Lung microvascular endothelial cell (primary cell): ENCODE results near the gene FAT3. TPM values are rescaled to one million over a fixed set of nuclear protein-coding genes. Genes with fewer than 3 reads are reported as not detected.

Source experiments
- DNase-seq, 2 donors: peaks; one replicate each; pipeline versions ENCODE4 v3.0.0 to v3.0.0-alpha.2; 2010; ENCODE audit warnings: low read depth in 2 of 2
- total RNA-seq: library from RNA; depleted of rRNA; stranded (reverse); fragments of >200 nt; gene quantifications from 2 replicates; pipeline ENCODE4 v1.2.1, GENCODE V29; 2014

FAT3 gene
- total RNA-seq, 1 donor from 2014 or later = under 0.01 TPM

DNA sequence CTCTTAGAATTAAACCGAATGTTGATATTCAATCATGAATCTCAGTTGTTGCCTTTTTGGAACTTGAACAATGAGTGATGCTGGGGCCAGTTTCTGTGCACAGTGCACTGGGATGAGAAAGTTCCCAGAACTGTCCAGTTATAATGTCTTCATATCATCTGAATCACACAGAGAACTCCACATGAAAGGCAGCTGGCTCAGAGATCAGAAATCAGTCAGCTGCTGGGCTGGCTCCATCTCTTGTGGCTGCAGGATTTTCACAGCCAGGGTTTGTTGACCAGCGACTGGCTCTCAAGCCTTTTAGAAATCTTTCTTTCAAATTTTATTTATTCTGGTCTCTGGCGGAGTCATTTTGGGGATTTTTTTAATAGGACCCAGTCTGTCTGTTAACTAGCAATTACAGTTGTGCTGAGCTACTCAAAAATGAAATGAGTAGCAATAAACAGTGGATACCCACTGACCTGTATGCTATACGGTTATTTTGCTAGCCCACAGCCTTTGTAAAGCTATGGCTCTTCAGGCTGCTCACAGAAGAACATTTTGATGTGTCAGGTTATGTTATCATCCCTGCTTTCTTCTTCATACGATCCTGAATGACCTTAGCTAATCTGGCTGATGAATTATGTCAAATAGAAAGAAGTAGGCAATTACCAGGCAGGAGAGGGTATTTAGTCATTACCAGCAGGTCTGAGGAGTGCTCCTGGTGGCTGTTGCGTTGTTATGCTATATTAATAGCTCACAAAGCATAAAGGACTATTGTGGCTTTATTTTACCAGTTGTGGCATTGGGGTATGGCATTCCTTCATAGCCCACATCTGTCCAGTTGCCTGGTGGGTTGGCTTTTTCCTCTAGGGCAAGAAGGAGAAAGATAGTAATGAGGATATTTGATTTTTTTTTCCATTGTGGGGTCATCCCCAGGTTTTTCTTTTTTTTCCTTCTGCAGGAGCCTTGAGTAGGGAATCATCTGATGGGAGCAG lies 3.6 kb downstream of the FAT3 start:
- DNase-seq = no peak

- DNase-seq = no peak
Observed at GRCh38 chr11:92236856-92237255, 12.2 kb downstream of the FAT3 start.

GRCh38 chr11:92240916-92241315 lies 16.3 kb downstream of the FAT3 start:
- DNase-seq = no peak

- DNase-seq = no peak
Observed at GRCh38 chr11:92245700-92246271, 21.2 kb downstream of the FAT3 start.

DNA sequence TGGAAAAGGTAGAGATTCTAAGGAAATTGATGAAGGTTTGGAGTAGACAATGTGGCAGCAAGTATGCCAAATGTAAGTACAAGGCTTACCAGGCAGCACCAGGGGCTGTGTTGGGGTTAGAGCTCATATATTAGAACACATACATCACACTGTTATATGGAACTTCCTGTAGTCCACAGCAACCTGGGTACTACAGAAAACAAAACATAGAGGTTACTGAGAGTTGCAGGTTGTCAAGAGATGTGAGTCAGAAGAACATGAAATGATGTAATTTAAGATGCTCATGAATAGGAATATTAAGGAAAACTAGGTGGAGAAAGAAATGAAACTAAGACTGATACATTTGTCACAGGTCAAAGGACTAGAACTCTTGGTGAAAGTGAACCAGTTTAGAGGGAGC lies 22.0 kb downstream of the FAT3 start:
- DNase-seq = no peak

GRCh38 chr11:92249156-92249753 lies 24.6 kb downstream of the FAT3 start:
- no peak for DNase-seq

DNA sequence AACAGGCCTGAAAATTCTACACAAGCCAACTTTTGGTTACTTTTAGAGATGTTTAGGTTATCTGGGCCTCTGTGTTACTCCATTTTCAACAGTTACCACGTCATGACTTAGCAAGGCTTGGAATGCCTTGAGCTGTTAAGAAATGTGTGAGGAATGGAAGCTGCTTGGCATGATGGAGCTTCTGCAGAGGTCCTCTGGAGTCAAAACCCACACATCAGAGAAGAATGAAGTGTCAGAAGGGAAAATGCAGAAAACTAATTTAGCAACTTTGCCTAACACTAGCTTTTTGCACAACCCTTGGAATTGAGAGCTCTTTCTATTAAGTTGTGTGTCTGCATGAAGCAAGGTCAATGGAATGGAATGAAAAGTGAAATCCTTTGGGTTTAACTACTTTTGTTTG lies 27.4 kb downstream of the FAT3 start:
- no peak for DNase-seq

DNA sequence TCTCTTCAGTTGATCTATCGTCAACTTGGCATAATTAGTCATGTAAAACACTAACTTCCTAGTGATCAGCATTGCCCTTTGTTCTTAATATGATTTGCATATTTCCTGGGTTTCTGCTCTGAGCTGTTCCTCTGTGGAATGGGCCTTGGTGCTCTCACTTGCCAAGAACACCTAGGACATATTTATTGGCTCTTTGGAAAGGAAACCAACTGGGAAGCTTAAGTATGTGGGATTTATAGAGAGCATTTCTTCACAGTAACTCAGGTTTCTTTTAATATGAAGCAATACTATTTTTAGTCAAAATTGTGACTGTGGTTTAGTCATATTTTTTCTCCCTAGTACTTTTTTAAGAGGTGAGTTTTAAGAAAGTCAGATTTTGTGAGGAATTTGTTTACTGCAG lies 28.8 kb downstream of the FAT3 start:
- DNase-seq = no peak

DNA sequence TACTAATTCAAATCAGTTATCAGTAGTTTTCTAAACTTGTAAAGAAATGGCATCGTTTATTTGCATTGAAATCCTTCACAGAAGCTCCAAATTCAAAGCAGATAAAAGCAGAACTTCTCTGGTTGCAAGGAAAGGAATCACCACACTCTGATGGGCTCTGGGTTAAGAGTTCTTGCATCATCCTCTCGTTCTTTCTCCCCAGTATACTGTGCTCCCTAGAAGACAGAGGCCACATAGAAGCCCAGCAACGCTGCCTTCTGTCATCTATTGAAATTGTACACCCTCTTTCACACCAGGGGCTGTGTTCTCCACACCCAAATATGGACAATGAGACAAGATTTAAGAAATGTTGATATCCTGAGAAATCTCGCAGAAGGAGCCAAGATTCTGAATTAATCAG lies 29.3 kb downstream of the FAT3 start:
- DNase-seq = no peak

- no peak for DNase-seq
Observed at GRCh38 chr11:92257536-92257935, 32.9 kb downstream of the FAT3 start.

- no peak for DNase-seq
Observed at GRCh38 chr11:92259861-92260260, 35.2 kb downstream of the FAT3 start.

GRCh38 chr11:92264350-92264749 lies 39.7 kb downstream of the FAT3 start:
- no peak for DNase-seq

DNA sequence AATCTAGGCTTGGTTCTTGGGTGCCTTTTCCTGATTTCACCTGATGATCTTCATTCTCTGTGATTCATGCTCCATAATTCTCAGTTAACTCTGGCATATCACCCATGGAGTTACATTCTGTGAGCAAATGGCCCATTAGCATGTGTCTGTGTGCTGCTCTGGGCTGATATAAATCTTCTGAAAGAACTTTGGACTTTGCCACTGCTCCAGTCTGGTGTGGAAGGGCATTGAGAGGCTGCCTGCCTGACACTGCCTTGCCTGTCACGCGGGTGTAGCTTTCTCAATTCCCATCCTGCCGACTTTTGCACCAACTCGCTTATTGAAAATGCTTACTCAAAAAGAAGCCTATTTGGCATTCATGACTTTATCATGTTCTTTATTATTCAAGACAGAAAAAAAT lies 42.2 kb downstream of the FAT3 start:
- no peak for DNase-seq

DNA sequence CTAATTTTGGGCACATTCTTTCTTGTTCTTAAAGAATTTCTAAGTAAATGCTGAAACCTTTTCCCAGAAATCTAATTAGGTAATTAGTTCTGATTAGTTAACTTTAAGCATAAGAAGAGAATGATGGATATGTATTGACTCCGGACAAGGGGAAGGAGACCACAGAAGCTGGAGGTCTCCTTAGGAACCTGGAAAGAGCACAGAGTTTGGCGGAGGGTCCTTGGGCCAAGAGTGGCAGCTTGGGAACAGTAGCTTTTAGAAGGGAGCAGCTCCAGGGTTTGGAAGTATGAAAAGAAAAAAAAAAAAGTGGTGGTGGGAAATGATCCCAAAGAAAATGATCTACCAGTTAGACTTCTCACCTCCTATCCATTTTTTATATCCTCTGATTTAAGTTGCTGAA lies 42.7 kb downstream of the FAT3 start:
- DNase-seq = no peak

- no peak for DNase-seq
Observed at GRCh38 chr11:92267968-92268367, 43.4 kb downstream of the FAT3 start.

- no peak for DNase-seq
Observed at GRCh38 chr11:92268546-92268945, 43.9 kb downstream of the FAT3 start.

- DNase-seq = no peak
Observed at GRCh38 chr11:92269021-92269420, 44.4 kb downstream of the FAT3 start.

DNA sequence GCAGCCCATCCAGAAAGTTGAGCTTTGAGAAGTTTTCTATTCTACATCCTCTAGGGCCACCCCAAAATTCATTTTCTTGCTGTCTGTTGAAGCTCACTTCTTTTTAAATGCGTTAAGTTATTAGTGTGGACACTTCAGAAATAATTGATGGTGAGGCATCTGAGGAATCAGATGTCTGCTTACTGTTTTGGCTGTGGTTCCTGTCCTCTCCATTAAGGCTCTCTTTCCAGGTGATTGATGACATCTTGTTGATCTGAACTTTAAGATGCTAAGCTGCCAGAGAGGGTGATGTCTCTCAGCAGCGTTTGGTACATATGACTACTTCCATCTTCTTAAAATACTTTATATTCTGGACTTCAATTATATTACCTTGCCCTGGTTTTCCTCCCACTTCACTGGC lies 45.2 kb downstream of the FAT3 start:
- no peak for DNase-seq

- DNase-seq = no peak
Observed at GRCh38 chr11:92272651-92273050, 48.0 kb downstream of the FAT3 start.
